Heart right ventricle (tissue), 16 donors: ENCODE results near the gene PUS10. TPM values are rescaled to one million over a fixed set of nuclear protein-coding genes. Genes with fewer than 3 reads are reported as not detected.

Experiments
- ATAC-seq, 8 donors: fragments of 200-7000 bp; cut with Tn5 transposase; one replicate each; pipeline ENCODE4 v1.9.1; 2020; ENCODE audit warnings: mild to moderate bottlenecking in 8 of 8, moderate library complexity in 8 of 8, moderate number of reproducible peaks in 1 of 8
- DNase-seq, 2 donors: peaks; one replicate each; pipeline ENCODE4 v3.0.0-alpha.2; 2020
- H3K27ac ChIP-seq, 10 donors: fragments of 200-600 bp; sonication (generic) in 2 of 10; one replicate each; pipeline versions ENCODE4 v1.5.0 to v1.8.0; 2020 to 2022; ENCODE audit warnings: mild to moderate bottlenecking in 3 of 10
- H3K27me3 ChIP-seq, 7 donors: fragments of 200-600 bp; one replicate each; pipeline ENCODE4 v1.8.0; 2021 to 2022; ENCODE audit warnings: mild to moderate bottlenecking in 2 of 7
- H3K36me3 ChIP-seq, 9 donors: fragments of 200-600 bp; sonication (generic) in 1 of 9; one replicate each; pipeline versions ENCODE4 v1.5.0 to v1.8.0; 2020 to 2022; ENCODE audit warnings: mild to moderate bottlenecking in 2 of 9
- H3K4me1 ChIP-seq, 9 donors: fragments of 200-600 bp; sonication (generic) in 1 of 9; one replicate each; pipeline versions ENCODE4 v1.5.0 to v1.8.0; 2020 to 2022; ENCODE audit warnings: mild to moderate bottlenecking in 4 of 9
- H3K4me3 ChIP-seq, 10 donors: fragments of 200-600 bp; sonication (generic) in 2 of 10; one replicate each; pipeline versions ENCODE4 v1.5.0 to v1.8.0; 2020 to 2022; ENCODE audit warnings: mild to moderate bottlenecking in 7 of 10, moderate library complexity in 2 of 10
- H3K9me3 ChIP-seq, 11 donors: fragments of 200-600 bp in 10 of 11; sonication (generic) in 2 of 11; one replicate each; pipeline versions ENCODE4 v1.5.0 to v1.8.0; 2013 to 2022; ENCODE audit warnings: mild to moderate bottlenecking in 2 of 11, control low read depth in 1 of 11, moderate library complexity in 1 of 11
- CTCF ChIP-seq, 9 donors: fragments of 200-600 bp; sonication (generic) in 2 of 9; IDR thresholded peaks; one replicate each; pipeline versions ENCODE4 v1.5.0 to v1.8.0; 2021 to 2022; ENCODE audit warnings: antibody characterized with exemption in 9 of 9, mild to moderate bottlenecking in 5 of 9, moderate library complexity in 1 of 9
- WGBS, 2 donors: extraction: QIAGEN DNeasy Blood & Tissue Kit; methylation state at CpG; one replicate each; pipeline ENCODE4 v1.1.7; 2013; ENCODE audit warnings: inconsistent platforms in 1 of 2; 5-methylcytosine and 5-hydroxymethylcytosine counted together
- intact Hi-C, 10 donors: fragments of 100-400 bp; cut with DNase I; formaldehyde crosslinking; loops; one replicate each; pipeline versions ENCODE4 v1.11.1 to v1.14.2; 2022
- polyA plus RNA-seq, 2 donors: library from polyadenylated mRNA; stranded (reverse); fragments of 200-250 nt; gene quantifications; one replicate each; pipeline ENCODE4 v1.2.3, GENCODE V29; 2013
- total RNA-seq, 10 donors: library from RNA; stranded (reverse); fragmentation: NEBNext Ultra II Directional in 3 of 10; extraction: Animal tissue kit (Norgen Biotek cat#: 25700) in 3 of 10; gene quantifications; one replicate each; pipeline versions ENCODE4 v1.2.1 to v1.2.4, GENCODE V29; 2021 to 2023
- donor health status: Arrhythmogenic right ventricular cardiomyopathy.
- donor health status: ischemic (EF 13 %, LVEDD 7.1; RV severe dilation, severe dysfunction).
- donor health status: healthy with polysubstance abuse.
- donor health status: DM: no; HTN: yes; CAD: no.
- donor health status: DM: no; HTN: no; CAD: no.
- donor health status: ischemic (EF 25% LVEDD 6.9; RV normal size, moderate dysfunction).
- donor health status: ischemic (EF 25% LVEDD 5.7; RV mildly dilated, moderate dysfunction).
- donor health status: healthy.
- donor health status: DM: yes; HTN: yes; CAD: no.
- donor health status: Ischemic cardiomyopathy.
- donor health status: ischemic (EF 35%, LVEDD 5.7; RV mildly dilated, moderate dysfunction).
- donor health status: nonischemic (EF 11% LVEDD 7.7; RV severe dilation, severe dysfunction).
- donor health status: DM: yes; HTN: yes; CAD: no.
- donor health status: PGD.
- donor health status: ischemic (EF 29% LVEDD 5.4; RV normal size, mild dysfunction).
- donor health status: nonischemic (EF 23%, LVEDD 6.1; RV moderate dilation, normal function).

Gene PUS10
- total and polyA plus RNA-seq, 12 donors = 1.5 to 5.5 (median 4.4) TPM

- TF ChIP-seq CTCF (IDR thresholded peaks at IDR 0.05) = no peak
- H3K9me3 ChIP-seq = peaks cover 0 to 9% (median 4%) of the 10 kb centered on the region in 11 donors
- H3K36me3 ChIP-seq = peaks cover 0 to 40% (median 3%) of the 10 kb centered on the region in 9 donors
- no peak overlapping the region for H3K27ac ChIP-seq
- ATAC-seq (no peak), DNase-seq (no peak)
- no peak overlapping the region for H3K4me3 ChIP-seq
- no peaks in the 10 kb centered on the region for H3K27me3 ChIP-seq
- 87 to 99% methylated on average over 4 of the region's 4 CpGs for WGBS, 2 donors
- intact Hi-C loops = no loop called here
- H3K4me1 ChIP-seq = peaks cover 0 to 38% (median 28%) of the 10 kb centered on the region in 9 donors
Observed at GRCh38 chr2:61023670-61024069, 5.6 kb upstream of the PUS10 start.

GRCh38 chr2:61021228-61021660 lies 3.2 kb upstream of the PUS10 start:
- WGBS, 2 donors = 83 to 92% methylated on average over 6 of the region's 6 CpGs
- ATAC-seq (no peak), DNase-seq (no peak)
- no peak for TF ChIP-seq CTCF (IDR thresholded peaks at IDR 0.05)
- H3K36me3 ChIP-seq = peaks cover 0 to 40% (median 3%) of the 10 kb centered on the region in 9 donors
- peaks cover 0 to 44% (median 33%) of the 10 kb centered on the region in 9 donors for H3K4me1 ChIP-seq
- intact Hi-C loops = no loop called here
- peaks cover 0 to 9% (median 4%) of the 10 kb centered on the region in 11 donors for H3K9me3 ChIP-seq
- no peaks in the 10 kb centered on the region for H3K27me3 ChIP-seq
- H3K27ac ChIP-seq = no peak overlapping the region
- H3K4me3 ChIP-seq = no peak overlapping the region

GRCh38 chr2:61018798-61019197 lies 743 bp upstream of the PUS10 start:
- no peak for TF ChIP-seq CTCF (IDR thresholded peaks at IDR 0.05)
- Histone ChIP-seq H3K27ac (peak overlapping the region in 9 of 10 donors; percentile 15 to 93 (median 92)), H3K4me1 (peaks cover 0 to 45% (median 29%) of the 10 kb centered on the region in 9 donors), H3K9me3 (peaks cover 0 to 9% (median 4%) of the 10 kb centered on the region in 11 donors), H3K4me3 (peak overlapping the region in 9 of 10 donors; percentile 59 to 97 (median 87)), H3K36me3 (peaks cover 0 to 28% (median 3%) of the 10 kb centered on the region in 9 donors), H3K27me3 (no peaks in the 10 kb centered on the region)
- WGBS, 2 donors = 44 to 46% methylated on average over 6 of the region's 6 CpGs
- intact Hi-C loops = loop anchor here in 3 of 10 donors (5.0 kb wide), 1 partner anchor 49 kb away; the partner anchor contains the start of gene SANBR (in 3 of the 3)
- ATAC-seq (no peak), DNase-seq (no peak)

- Histone ChIP-seq H3K4me3 (peak overlapping the region; percentile 59 to 97 (median 91)), H3K36me3 (peaks cover 0 to 24% (median 3%) of the 10 kb centered on the region in 9 donors), H3K9me3 (peaks cover 0 to 9% (median 4%) of the 10 kb centered on the region in 11 donors), H3K27me3 (no peaks in the 10 kb centered on the region), H3K4me1 (peaks cover 0 to 45% (median 29%) of the 10 kb centered on the region in 9 donors), H3K27ac (peak overlapping the region; percentile 65 to 93 (median 92))
- 3% methylated on average over 7 of the region's 7 CpGs for WGBS, 2 donors
- intact Hi-C loops = loop anchor here in 3 of 10 donors (5.0 kb wide), 1 partner anchor 49 kb away; the partner anchor contains the start of gene SANBR (in 3 of the 3)
- DNase-seq (no peak), ATAC-seq (peak in 2 of 8 donors; percentile 17 to 28)
- TF ChIP-seq CTCF (IDR thresholded peaks at IDR 0.05) = no peak
Observed at GRCh38 chr2:61018318-61018755, 282 bp upstream of the PUS10 start.
